Activated T-cell treated with anti-CD3 and anti-CD28 coated beads for 1 hour (primary cell): ENCODE data around the gene SPPL3.
"Not testable (repeated sequence)": the region's sequence is repeated elsewhere in the genome, so short reads cannot be mapped to it uniquely, and the experiment has no call there.

Source experiments
- DNase-seq: peaks from one replicate; pipeline ENCODE4 v3.0.0-alpha.2; 2020; ENCODE audit warnings: low read depth

Gene SPPL3

DNA sequence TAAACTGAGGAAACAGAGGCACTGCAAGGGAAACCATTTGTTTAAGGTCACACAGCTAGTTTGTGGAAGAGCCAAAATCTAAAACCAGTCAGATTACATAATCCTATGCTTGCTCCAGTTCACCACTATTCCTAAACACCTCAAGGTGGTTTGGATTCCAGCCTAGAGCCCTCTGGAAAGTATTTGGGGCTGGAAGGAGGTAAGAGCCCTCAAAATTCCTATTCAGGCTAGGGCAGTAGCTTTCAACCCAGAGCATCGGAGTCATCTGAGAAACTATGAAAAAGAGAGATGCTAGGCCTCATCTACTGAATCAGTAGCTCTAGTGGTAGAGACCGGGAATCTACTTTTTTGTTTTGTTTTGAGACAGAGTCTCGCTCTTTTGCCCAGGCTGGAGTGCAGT is 16.0 kb upstream of the SPPL3 start:
- DNase-seq = no peak

DNA sequence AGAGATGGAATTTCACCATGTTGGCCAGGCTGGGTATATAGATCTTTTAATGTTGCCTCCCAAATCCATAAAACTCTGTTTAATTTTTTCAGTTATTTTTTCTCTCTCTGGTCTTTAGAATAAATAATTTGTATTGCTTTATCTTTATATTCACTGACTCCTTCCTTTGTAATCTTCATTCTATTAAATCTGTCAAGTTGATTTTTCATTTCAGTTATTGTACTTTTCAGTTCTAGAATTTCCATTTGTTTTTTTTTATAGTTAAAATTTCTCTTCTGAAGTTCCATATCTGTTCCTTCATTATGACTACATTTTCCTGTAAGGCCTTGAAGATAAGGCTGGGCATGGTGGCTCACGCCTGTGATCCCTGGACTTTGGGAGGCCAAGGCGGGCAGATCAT is 13.6 kb upstream of the SPPL3 start:
- no peak for DNase-seq

DNA sequence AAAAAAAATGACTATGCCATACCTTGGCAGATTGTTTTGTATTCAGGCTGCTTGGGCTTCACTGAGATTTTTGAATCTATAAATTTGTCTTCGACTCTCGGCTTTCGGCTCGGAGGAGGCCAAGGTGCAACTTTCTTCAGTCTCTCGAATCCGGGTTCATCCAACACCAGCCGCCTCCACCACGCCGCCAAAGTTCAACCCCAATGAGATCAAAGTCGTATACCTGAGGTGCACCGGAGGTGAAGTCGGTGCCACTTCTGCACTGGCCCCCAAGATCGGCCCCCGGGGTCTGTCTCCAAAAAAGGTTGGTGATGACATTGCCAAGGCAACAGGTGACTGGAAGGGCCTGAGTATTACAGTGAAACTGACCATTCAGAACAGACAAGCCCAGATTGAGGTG is 12.4 kb upstream of the SPPL3 start:
- no peak for DNase-seq

DNA sequence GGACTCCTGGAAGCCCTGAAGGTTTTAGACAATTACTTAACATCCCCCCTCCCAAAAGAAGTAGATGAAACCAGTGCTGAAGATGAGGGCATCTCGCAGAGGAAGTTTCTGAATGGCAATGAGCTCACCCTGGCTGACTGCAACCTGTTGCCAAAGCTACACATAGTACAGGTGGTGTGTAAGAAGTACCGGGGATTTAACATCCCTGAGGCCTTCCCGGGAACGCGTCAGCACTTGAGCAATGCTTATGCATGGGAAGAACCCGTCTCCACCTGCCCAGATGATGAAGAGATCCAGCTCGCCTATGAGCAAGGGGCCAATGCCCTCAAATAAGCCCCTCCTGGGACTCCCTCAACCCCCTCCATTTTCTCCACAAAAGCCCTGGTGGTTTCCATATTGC is 10.6 kb upstream of the SPPL3 start:
- no peak for DNase-seq

DNA sequence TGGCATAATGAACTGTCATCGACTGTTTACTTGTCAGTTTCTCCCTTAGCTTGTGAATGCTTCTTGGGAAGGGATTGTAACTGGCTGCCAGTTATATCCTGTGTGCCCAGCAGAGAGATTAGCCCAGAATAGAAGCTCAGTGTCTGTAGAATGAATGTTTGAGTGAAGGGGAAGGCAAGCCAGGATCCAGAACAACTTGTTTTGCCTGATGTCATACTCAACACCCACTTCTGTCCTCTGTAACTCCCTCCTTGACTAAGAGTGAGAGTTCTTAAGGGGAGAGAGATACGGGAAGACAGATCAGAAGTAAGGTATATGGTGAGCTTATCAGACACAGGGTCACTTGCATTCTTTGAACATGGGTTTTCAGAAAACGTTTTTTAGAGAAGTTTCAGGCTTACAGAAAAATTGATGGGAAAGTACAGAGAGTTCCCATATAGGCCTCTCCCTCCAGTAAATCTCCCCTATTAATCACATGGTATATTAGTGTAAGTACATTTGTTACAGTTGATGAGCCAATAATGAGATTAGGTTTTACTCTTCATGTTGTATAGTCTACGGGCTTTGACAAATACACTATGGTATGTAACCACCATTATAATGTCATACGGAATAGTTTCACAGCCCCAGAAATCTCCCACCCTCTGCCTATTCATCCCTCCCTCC is 5.6 kb upstream of the SPPL3 start:
- no peak for DNase-seq

- DNase-seq = no peak
Observed at GRCh38 chr12:120905856-120906384, 1.8 kb upstream of the SPPL3 start.

GRCh38 chr12:120903412-120904196 is 554 bp downstream of the SPPL3 start:
- peak; percentile 35 for DNase-seq

DNA sequence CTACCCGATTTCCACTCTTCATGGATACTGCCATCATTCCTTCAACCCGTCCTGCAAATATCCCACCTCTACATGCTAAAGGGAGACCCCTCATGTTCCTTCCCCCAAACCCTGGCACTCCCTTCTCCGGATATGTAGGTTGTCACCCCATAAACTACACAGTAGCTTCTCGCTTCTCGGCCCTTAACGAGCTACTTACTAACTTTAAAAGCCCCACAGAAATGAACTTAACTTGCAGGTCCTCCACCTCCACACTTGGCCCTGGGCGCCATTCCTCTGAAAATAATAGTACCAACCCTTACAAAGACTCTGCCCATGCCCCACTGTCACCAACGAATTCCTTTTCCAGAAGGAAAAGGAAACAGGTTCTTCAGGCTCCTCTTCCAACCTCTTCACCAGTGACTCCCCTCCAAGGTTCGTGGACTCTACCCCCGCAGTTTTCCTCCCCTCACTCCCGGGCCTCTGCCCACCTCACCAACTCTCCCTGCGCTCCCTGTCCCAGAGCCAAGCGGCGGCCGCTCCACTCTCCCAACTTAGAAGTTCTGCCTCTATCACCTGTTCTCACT is 1.2 kb downstream of the SPPL3 start:
- no peak for DNase-seq

DNA sequence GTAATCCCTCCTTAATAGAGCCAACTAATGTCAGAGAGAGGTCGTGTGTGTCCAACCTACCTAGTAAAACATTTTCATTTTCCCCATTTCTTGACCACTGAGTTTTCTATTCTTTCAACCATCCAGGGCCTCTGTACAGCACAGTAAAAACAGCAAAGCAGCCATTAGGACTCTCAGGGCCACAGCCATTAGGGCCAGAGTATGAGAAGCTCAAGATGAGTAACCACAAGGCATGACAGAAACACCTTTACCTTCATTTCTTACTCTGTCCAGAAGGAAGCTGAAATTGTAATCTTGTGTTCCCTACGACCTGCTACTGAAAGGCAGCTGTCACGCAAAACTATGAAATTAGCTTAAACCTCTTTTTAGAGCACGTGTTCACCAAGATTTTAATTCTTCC is 2.3 kb downstream of the SPPL3 start:
- DNase-seq = no peak

DNA sequence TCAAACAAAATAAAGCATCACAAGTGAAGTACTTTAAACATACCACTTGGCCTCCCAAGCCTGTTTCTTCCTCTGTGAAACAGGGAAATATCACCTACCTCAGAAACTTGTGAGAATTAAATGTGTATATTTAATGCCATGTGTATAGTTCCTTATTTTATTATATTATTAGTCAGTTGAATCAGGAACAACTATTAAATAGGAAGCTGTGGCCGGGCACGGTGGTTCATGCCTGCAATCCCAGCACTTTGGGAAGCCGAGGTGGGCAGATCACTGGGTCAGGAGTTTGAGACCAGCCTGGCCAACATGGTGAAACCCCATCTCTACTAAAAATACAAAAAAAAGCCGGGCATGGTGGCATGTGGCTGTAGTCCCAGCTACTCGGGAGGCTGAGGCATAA is 3.1 kb downstream of the SPPL3 start:
- not testable (repeated sequence) for DNase-seq

DNA sequence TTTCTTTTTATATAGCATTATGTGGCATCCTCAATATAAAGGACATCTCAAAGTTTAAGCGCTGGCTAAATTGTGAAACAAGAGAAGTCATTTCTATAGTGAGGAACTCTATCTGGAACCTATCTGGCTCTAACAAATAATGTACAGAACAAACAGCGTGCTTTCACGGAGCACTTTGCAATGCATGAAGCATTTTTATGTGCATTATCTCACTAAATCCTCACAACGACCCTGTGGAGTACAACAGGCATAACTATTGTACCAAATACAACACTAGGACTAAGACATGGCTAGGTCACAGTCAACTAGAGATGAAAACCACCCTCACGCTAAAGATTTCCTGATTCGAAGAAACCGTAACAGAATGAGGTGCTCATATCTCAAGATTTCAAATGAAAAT is 8.6 kb downstream of the SPPL3 start:
- DNase-seq = no peak

- no peak for DNase-seq
Observed at GRCh38 chr12:120892265-120892664, 11.9 kb downstream of the SPPL3 start.

- DNase-seq = no peak
Observed at GRCh38 chr12:120890963-120891362, 13.2 kb downstream of the SPPL3 start.

GRCh38 chr12:120887253-120888043 is 16.7 kb downstream of the SPPL3 start:
- DNase-seq = no peak

GRCh38 chr12:120886199-120887018 is 17.7 kb downstream of the SPPL3 start:
- no peak for DNase-seq

- no peak for DNase-seq
Observed at GRCh38 chr12:120885521-120885920, 18.6 kb downstream of the SPPL3 start.

- no peak for DNase-seq
Observed at GRCh38 chr12:120884644-120885043, 19.5 kb downstream of the SPPL3 start.

DNA sequence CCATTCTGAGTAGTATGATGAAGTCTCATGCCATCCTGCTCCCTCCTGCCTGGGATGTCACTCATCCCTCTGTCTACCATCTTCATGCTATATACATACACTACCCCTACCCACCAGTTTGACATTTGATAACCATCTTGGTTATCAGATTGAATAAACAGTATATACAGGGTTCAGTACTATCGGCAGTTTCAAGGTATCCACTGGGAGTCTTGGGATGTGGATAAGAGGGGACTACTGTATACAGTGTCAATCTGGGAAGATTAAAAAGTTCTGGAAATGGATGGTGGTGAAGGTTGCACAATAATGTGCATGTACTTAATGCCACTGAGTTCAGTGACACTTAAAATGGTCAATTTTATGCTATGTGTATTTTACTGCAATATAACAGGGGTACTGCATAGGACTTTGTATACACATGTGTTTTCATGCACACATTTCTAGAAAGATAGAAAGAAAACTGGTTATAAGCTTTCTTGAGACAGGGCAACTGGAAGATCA is 22.1 kb downstream of the SPPL3 start:
- no peak for DNase-seq

- DNase-seq = no peak
Observed at GRCh38 chr12:120879718-120880300, 24.3 kb downstream of the SPPL3 start.

DNA sequence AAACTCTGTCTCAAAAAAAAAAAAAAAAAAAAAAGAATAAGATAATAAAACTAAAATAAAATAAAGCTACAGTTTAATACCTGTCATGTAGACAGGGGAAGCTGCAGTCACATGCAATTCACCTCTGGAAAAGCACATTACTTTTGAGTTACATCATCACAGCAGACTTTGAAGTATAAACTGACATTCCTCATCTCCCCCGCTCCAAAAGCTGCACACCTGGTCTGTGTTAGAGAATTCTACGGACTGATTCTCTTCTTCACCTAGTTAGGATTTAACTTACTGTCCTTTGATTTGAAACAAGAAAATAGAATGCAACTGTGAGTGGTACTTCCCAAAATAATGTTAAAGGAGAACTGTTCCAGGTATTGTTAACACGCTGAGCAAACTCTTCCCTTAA is 25.1 kb downstream of the SPPL3 start:
- DNase-seq = no peak
